GDM1 (cell line): Measurements from ENCODE around the gene CPB2.

Experiments used
- DNase-seq: peaks from one replicate; lab custom pipeline; 2025; lab: John Stamatoyannopoulos, UW

The CPB2 gene

DNA sequence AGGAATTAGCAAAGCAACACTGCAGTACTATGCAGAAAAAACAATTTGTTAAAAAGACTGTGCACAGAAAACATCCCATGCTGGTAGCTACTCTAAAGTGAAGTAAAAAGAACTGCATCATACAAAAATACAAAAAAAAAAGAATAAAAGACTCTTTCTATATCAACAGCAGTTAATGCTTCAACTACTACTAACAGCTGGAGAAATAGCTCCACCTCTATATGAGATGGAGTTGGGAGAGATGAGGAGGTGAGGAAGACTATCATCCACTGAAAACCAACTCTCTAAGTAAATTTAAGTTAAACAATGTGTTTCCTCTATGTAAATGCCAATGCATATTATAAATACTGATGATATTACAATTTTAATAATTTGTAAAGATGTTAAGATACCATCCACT lies 54.1 kb downstream of the CPB2 start:
- DNase-seq: no peak

DNA sequence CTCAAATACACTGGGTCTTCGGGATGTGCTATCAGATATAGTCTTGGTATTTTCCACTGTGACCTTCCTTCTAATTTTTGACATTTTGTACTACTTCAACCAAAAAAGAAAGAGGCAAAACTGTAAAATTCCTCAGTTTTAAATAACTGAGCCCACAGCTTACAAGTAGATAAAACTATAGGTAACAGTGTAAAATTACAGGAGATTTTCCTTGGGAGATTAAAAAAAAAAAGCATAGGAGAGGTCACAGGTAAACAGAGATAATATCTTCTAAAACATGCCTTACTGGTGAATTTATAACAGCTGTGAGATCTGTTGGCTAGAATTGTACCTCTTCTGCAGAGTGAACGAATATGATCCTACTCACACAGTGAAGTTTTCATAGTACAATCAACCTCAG lies 59.4 kb downstream of the CPB2 start:
- no peak for DNase-seq

- no peak for DNase-seq
Measured at GRCh38 chr13:46043647-46044046, 61.2 kb downstream of the CPB2 start.

DNA sequence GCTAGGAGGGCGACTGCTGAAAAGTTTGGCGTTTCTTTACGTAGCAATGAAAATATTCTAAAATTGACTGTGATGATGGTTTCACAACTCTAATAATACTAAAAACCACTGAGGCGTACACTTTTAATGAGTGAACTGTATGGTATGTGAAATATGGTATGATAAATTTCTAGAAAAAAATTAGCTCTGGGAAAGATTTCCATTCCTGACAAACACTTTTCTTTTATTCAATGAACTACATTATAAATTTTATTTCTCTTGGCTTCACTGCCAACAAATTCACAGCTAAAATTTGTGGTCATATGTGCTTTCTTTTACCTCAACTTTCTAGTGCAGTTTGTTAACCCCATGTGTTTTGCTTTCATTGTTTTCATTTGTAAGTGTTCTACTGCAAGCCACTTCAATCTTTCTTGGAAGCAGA lies 63.4 kb downstream of the CPB2 start:
- no peak for DNase-seq

- DNase-seq: no peak
Measured at GRCh38 chr13:46040763-46041162, 64.1 kb downstream of the CPB2 start.

- no peak for DNase-seq
Measured at GRCh38 chr13:46039411-46040182, 65.2 kb downstream of the CPB2 start.

DNA sequence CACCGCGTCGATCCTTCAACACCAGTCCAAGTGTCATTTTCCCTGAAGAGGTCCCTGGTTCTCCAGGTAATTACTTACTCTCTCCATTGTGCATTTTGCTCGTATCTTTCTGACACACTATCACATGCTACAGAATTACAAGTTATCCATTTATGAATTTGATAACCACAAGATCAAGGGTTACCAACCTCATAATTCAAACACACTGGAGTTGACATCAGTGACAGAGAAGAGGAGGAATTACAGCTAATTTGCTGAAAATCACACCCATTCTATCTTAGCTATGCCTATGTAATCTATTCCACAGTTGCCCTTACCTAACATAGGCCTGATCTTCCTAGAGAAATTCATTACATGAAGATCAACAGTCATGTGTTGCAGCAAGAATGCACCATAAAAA lies 66.5 kb downstream of the CPB2 start:
- DNase-seq: no peak

DNA sequence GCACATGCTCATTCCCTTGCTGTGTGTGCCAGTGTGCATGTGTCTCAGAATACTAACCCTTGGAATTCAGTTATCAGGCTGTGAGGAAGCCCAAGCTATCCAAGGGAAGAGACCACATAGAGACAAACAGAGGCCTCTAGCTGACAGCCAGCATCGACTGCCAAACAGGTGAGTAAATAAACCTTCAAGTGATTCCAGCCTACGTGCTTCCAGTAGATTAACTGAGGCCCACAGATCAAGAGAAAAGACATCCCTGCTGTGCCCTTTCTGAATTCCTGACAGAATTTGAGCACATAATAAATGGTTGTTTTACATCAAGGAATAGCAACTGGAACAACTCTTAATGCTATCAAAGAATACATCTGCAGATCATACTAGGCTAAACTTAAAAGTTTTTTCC lies 69.8 kb downstream of the CPB2 start:
- no peak for DNase-seq

- DNase-seq: no peak
Measured at GRCh38 chr13:46032341-46032740, 72.5 kb downstream of the CPB2 start.

DNA sequence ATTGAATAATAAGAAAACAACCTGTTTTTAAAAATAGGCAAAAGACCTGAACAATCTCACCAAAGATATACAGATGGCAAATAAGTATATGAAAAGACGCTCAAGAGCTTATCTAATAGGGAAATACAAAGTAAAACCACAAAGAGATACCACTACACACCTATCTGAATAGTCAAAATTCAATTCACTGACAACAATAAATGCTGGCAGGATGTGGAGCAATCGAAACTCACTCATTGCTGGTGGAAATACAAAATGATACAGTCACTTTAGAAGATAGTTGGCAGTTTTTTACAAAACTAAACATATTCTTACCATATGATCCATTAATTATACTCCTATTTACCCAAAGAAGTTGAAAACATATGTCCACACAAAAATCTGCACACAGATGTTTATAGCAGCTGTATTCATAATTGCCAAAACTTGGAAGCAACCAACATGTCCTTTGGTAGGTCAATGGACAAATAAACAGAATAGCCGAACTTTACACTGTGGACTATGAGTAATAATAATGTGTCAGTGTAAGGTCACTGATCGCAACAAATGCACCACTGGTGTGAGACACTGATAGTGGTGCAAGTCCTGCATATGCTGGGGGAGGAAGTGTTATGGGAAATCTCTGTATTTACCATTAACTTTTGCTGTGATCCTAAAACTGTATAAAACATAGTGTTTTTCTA lies 73.1 kb downstream of the CPB2 start:
- DNase-seq: no peak

- DNase-seq: no peak
Measured at GRCh38 chr13:46025157-46025556, 79.7 kb downstream of the CPB2 start.

DNA sequence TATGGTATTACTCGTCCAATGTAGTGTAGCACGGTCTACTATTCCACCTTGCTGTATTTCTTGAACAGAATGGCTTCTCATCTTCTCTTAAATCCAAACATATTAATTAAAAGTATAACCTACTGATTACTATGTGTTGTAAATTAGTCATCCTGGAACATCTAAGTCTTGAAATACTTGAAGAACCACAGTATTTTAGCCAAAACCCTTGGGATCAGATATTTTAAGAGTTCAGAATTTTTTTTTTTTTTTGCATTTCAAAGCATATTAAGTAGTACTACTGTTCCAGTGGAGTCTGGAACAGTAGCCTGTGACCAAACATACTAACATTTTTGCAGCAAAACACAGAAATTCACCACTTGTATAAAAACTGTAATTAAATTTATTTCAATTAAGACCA lies 82.4 kb downstream of the CPB2 start:
- no peak for DNase-seq

- no peak for DNase-seq
Measured at GRCh38 chr13:46016216-46016615, 88.6 kb downstream of the CPB2 start.

DNA sequence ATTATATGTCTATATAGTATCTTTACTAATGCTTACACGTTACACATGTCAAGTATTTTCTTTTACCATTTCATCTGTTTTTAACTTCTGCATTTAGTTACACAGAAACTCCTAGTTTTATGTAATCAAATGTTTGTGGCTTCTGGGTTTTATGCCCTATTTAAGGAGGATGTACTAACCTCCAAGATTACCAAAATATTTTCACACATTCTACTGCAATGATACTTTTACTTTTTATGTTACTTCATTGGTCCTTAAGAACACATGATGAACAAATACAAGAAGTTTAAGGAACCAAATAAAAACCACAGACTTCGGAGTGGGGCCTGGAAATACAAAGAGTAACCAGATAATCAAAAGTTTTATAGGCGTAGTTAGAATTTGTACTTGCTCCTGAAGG lies 89.5 kb downstream of the CPB2 start:
- no peak for DNase-seq

- DNase-seq: no peak
Measured at GRCh38 chr13:46012404-46012803, 92.4 kb downstream of the CPB2 start.

GRCh38 chr13:46010148-46010547 lies 94.7 kb downstream of the CPB2 start:
- DNase-seq: no peak

DNA sequence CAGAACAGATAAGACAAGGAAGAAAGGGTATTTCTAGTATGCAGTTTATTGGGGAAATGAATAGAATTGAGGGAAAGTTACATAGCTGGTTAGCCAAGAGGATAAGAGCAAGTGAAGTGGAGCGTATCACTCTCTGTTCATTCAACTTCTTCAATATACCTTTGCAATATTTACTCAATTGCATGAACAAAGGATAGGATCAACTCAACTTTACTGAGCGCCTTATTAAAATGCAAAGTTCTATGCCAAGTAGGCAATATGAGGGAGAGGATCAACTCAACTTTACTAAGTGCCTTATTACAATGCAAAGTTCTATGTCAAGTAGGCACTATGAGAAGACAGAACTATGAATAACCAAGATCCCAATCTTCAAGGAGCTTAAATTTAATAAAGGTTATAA lies 96.2 kb downstream of the CPB2 start:
- no peak for DNase-seq

- DNase-seq: no peak
Measured at GRCh38 chr13:46006688-46007452, 98.0 kb downstream of the CPB2 start.

GRCh38 chr13:46004491-46004890 lies 100.3 kb downstream of the CPB2 start:
- no peak for DNase-seq
